Measurements from ENCODE around the gene HSD11B2.
A peak's percentile ranks its signal among the peaks of the same experiment; 100 is the strongest.

Gene HSD11B2

DNA sequence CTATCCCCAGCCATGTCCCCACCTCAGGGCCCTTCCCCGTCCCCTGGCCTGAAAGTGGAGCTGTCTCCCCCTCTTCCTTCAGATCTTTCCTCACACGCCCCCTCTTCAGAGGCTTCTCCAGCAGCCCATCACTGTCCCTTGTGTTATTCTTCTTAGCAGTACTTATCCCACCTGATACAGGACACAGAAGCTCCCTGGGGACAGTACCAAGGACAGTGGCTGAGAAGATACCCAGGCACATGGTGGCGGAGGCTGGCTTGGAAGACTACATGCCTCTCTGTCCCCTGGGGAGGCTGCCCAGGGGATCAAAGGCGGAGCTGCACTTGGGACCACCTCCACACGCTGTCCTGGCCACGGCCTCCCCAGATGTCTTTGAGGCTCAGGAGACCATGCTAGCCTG, 23.9 kb downstream of the HSD11B2 start:
- no peak for DNase-seq

DNA sequence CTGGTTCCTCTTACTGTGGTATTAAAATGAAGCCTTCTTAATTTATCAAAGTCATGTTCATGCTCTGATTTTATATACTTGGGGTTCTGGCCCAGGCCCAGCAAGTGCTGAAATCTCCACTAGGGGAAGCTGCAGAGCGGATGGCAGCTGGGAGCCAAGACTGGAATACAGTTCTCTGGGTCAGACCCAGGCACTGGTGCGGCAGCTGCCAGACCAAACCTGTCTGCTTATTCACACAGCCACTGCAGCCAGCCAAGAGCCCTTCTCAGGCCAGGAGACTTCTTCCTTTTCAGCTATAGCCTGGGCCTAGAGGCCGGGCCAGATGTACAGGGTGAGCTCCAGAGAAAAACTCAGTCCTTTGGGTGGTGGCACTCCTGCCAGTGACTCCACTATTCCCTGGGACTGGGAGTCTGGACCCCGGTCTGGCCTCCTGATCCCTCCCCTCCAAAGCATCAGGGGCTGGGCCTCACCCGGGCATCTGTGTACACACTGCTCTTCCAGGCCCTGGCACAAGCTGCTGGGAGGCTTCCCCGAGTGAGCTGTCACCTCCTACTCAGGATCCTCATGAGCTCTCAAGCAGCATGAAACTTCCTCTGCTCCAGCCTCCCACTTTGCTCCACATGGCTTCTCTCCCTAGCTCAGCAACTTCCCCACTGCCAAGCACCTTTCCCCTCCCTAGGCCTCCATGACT, 25.6 kb downstream of the HSD11B2 start:
- no peak for DNase-seq

DNA sequence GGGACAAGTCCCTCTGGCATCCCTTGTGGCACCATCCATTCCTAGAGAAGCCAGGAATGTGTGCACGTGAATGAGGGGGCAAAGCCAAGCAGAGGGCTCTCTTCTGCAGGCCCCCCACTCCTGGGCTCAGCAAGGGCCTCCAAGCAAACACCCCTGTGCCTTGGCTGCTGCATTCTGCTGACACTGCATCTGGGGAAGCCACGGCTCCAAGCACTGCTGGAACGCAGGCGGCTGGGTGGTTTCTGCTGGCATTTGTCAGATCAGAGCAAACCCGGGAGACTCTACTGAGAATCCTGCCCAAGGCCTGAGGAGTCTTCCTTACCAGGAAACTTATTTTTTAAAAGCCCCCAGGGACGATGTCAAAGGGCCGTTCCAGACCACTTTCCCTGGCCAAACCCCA, 26.7 kb downstream of the HSD11B2 start:
- DNase-seq, result no peak

DNA sequence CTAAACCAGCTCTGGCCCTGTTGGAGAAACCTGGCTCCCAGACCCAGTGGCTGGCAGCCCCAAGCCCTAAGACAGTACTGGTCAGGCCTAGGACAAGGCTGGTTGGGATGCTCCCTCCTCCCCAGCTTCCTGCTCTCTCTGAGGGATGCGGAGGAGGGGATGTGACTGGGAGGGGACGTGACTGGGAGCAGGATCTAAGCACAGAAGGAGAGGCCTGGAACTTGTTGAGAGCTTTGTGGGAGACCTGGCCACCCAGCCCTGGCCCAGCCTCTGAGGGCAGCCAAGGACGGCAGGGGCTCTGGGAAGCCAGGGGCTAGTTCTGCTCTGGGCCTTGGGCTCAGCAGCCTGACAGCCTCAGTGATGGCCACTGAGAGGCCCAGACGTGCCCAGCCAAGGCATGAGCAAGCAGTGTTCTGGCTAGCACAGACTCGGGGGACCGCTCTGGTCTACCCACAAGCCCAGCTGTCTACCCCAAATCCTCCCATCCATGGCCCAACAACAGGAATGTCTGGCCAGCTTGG, 27.3 kb downstream of the HSD11B2 start:
- no peak for DNase-seq

DNA sequence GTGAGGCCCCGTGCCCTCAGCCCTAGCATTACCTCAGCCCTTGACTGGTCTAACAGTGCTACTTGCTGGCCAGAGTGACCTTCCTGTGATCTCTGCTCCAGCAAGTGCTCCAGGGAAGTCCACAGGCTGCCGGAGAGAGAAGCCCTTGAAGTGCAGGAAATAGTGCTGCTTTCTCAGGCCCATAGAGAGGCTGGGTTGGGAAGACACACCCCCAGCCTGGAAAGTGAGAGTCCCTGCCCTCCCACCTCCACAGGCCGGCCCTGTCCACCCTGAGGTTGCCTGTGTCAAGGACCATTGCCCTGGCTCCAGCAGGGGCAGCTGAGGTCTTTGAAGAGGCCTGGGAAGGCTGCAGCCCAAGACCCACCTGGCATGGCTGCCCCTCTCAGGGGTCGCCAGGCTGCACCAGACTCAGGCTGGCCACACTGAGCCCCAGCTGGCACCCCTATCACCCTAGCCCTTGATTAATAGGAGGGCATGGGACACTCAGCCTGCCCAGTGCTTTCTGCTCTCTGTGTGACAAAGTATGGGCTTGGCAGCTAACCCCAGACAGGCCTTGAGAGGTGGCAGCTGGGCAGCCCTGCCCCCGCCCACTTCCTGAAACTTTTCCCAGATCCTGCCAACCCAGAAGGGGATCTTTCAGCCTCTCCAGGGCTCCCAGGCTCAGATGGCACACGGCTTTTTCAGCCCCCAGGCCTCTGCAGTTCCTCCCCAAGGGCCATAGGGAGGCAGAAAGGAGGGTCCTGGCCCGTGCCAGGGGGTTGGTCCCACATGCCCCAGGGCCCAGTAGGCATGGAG, 28.3 kb downstream of the HSD11B2 start:
- no peak for DNase-seq

DNA sequence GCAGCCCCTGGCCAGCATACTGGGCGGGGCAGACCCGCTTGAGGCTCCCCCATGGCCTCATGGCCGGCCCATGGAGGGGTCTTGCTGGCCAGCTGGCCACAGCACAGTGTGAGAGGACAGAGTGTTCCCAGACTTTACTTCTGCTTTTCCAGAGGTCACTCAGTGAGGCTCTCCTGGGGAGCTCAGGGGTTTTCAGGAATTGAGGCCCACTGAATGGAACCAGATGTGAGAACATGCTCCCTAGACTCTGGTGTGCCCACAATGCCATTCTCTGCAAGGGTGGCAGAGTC, 28.9 kb downstream of the HSD11B2 start:
- DNase-seq, result no peak

DNA sequence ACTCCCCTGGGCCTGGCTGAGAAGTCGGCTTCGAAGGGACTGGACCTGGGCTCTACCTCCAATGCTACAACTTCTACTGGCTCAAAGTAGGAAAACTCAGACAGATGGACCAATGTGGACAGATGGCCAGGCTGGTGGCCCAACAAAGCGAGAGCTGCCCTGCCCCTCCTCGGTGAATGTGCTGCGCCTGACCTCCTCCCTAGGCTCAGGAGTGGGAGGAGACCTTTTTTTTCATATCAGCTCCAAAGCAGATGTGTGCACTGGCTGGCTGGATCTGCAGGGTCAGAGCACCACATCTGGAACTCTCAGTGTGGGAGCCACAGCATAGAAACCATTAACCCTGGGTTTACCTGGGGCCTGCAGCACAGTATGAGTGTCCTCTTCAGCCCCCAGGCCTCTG, 29.2 kb downstream of the HSD11B2 start:
- DNase-seq, result no peak

DNA sequence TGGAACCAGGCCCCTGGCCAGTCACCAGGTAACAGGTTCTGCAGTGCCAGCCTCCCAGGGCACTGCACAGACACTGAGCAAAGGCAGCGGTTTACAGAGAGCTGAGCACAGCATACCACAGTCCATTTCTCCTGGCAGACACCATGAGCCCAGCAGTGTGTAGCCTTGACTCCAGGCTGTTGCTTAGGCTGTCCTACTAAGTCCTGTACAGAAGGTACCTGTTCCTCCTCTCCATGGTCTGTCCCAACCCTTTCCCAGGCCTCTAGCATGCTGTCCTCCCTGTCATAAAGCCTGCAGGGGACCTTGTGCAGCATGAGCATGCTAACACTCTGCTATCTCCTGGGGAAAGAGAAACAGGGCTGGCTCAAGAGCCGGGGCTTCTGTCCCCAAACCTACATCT, 30.0 kb downstream of the HSD11B2 start:
- DNase-seq, result no peak

DNA sequence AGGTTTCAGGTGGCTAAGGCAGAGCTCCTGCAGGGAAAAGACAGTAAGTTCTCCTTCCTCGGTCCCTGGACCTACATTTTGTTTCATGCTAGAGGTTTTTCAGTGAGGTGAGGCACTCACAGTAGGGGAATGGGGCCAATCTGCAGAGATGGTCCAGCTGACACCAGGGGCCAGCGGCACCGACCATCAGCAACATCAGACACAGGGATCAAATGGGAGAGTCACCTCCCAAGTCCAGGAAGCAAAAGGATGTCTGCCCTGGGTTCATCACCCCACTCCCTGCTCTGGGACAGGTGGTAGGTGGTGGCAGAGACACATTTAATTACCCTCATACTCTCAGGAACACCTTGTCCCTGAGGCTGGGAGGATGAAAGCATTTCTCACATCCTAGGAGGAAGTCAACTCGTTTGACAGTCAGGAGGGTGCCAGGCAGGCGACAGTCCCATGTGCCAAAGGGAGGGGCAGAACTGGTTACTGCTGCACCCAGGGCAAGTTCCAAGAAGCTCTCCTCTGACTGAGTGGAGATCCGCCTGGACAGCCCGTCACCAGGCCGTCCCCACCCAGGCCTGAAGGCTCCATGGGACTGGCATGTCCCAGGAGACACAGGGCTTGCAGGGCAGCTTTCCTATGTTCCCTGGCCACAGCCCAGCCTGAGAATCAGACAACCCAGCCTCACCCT, 30.8 kb downstream of the HSD11B2 start:
- DNase-seq, result no peak

DNA sequence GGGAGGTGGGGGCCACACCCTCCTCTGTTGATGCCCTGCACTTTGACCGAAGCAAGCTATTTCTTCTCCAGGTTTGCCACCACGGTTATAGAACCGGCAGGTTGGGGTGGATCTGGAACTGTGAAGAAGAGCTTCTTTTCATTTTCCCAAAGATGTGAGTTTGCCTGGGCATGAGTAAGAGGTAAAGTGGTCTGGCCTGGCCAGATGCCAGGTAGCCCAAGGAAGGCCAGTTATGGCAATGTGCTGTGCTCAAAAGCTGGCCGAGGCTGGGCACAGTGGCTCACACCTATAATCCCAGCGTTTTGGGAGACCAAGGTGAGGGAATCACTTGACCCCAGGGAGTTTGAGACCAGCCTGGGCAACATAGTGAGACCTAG, 31.3 kb downstream of the HSD11B2 start:
- no peak for DNase-seq

DNA sequence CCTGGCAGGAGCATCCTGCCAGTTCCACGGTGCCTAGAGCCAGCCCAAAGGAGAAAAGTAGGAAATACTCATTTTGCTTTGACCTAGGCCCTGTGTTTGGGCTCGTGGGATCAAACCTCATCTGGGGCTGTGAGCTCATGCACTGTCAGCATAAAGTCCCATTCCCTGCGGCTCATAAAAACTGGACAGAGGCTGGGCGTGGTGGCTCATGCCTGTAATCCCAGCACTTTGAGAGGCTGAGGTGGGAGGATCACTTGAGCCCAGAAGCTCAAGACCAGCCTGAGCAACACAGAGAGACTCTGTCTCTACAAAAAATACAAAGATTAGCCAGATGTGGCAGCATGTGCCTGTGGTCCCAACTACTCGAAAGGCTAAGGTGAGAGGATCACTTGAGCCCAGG, 32.1 kb downstream of the HSD11B2 start:
- DNase-seq, result no peak

DNA sequence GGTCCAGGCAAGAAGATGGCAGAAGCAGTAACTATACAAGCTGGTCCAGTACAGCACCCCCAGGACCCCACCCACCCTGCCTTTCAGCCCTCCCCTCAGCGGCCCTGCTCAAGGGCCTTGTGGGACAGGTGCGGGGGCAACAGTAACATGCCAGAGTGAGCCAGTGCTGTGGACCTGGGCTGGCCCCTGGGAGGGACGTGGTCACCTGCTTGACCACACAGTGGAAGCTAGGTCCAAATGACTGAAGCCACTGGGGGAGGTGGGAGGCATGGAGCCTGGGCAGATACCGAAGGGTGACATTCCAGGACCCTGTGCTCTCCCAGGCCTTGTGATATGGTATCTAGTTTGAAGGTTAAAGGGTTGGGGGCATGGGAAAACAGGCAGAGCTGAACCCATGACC, 32.8 kb downstream of the HSD11B2 start:
- DNase-seq, result no peak

DNA sequence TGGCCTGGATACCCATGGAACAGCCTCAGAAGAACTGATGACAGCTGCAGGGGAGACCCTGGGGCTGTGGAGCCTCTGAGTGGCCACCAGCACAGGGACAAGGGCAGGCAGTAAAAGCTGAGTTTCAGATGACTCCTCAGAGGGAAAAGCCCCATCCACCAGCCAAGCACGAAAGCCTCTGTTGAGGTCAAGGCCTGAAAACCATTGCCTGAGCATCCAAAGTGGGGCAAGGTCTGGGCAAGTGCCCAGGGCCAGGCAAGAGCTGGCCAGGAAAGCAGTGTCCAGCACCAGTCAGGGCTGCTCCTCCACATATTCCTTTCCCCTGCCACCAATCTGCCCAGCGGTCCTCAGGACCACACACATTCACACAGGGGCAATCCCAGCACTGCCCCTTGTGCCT, 33.6 kb downstream of the HSD11B2 start:
- no peak for DNase-seq

DNA sequence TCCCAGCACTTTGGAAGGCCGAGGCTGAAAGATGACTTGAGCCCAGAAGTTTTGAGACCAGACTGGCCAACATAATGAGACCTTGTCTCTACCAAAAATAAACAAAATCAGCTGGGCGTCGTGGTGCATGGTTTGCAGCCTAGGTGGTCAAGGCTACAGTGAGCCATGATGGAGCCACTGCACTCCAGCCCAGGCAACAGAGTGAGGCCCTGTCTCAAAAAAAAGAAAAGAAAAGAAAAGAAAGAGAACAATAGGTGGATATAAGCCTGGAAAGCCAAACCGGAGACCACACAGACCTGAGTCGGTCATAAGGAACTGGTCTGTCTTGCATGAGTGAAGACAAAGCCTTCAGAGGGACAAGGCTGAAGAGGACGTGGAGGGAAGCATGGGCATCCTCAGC, 35.7 kb downstream of the HSD11B2 start:
- DNase-seq, result no peak

DNA sequence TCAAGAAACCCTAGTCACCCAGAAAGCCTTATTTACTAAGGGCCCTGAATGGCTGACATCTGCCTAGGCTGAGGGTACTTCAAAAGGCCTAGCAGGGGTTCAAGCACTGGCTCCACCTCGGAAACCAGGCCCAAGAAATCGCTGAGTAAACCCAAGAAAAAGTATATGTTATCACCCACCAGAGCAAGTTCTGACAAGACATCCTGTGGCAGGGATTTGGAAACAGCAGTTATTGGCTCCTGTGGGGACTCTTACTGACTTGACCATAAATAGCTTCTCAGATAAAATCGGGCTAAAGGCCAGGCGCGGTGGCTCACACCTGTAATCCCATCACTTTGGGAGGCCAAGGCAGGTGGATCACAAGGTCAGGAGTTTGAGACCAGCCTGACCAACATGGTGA, 37.8 kb downstream of the HSD11B2 start:
- no peak for DNase-seq

DNA sequence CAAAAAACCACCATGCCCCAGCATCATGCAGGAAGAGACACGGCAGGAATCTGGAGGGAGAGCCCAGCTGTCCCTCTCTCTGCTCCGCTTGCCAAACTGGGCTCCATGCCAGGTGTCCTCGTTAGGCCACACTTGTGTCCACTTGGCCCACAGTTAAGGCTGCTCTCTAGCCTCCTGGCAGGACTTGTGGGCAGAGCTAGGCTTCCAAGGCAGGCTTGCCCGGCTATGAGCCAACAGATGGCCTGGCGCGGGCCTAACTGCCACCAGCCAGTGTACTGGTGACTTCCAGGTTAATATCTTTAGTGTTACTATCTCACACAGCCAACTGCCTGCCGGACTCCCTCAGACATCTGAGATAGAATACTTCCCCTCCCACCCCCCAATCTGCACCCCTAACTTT, 39.4 kb downstream of the HSD11B2 start:
- no peak for DNase-seq

DNA sequence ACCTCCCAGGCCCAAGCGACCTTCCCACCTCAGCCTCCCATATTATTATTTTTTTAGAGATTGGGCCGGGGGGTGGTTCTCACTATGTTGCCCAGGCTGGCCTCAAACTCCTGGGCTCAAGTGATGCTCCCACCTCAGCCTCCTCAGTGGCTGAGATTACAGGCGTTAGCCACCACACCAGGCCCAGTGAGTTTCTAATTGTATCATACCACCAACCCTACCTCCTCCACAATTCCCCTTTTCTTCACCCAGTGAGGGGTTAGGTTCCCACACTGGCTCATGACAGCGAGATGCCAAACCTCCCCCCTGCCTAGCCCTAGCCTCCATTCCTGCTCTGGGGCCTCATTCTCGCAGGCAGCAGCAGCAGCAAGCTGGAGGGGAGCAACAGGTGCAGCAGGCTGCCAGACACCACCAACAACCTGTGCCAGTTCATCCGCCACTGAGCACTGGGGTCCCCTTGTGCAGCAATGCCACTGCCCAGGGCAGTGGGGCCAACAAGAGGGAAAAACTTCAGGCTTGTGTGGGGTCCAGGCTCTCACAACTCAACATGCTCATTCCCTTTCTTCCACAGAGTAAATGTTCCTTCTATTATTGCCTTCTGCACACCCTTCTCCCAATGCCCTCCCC, 41.0 kb downstream of the HSD11B2 start:
- DNase-seq, result no peak

DNA sequence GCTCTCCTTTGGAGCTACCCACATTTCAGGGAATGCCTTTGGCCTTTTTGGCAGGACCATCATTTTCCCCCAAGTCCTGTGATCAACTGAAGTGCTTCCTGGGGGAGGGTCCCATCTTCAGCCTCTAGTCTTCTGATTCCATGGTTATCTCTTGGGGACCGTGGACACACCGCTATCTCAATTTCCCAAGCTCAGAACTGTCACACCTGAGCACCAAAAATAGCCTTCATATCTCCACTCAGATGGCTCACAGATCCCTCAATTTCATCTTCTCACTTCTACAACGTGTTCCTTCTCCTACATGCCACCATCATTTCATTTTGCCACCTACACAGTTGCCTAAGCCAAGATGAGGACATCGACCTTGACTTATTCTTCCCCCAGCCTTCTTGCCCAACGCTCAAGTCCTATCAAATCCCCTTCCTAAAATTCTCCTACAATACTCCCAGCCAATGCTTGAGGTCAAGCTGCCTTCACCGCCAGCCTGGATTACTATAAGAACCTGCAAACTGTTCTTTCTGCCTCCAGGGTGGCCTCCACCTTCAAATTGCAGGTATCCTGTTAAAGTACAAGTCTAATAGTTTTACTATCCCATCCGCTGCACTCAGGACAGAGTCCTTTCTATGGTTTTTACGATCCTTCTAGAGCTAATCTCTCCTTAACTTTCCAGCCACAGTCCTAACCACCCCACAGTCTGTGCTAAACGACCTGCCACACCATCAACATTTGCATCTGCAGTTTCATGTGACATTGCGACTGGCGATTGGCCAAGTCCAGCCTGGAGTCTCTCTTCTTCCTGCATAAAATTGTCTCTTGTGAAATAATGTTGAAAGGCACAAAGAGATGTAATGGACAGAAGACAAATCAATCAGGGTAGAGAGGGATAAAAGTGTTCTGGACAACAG, 43.9 kb downstream of the HSD11B2 start:
- DNase-seq, result no peak

DNA sequence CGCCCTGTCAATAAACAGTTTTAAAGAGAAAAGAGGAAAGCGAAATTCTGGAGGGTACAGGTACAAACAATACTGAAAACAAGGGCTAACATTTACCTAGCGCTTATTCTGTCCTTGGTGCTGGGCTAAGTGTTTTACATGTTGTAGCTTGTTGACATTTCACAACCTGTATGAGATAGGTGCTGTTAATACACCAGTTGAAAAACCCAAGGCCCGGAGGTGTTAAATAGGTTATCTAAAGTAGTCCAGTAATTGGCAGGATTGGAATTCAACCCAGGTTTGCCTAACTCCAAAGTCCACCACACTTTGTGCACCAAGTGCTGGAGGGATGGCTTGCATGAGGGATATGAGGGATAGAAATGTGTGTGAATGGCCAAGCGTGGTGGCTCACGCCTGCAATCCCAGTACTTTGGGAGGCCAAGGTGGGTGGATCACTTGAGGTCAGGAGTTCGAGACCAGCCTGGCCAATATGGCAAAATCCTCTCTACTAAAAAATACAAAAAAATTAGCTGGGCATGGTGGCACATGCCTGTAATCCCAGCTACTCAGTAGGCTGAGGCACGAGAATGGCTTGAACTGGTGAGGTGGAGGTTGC, 47.1 kb downstream of the HSD11B2 start:
- no peak for DNase-seq

DNA sequence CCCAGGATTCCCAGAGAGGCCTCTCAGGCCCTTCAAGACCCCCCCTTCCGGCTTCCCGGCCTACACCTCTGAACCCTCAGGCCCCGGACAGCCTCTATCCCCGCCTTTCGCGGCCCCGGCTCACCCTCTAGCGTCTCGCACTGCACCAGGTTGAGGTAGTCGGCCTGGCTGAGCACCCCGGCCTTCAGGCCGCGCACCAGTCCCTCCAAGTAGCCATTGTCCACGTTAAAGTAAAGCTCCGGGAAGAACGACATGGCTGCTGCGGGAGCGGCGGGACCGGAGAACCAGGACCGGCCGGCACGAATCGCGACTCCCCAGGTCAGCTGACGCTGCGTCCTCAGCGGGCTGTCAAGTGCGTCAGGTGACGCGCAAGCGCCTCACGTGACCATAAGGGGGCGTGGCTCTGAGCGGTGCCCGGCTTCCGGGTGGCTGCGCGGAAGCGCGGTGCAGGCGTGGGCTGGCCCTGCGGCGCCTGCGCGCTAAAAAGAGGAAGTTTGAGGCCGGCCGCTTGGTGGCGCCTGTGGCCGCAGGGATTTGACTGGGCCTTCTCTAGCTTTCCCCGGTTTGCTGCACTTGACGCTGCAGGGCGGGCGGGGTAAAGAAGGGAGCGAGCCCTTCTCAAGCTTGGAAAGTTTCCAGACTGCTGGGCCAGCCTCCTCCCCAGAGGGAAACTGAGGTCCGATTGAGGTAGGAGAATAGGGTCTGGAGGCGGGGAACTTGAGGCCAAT, 50.1 kb downstream of the HSD11B2 start, which contains the start of gene ATP6V0D1:
ATP6V0D1 (minus strand) TSS at position 325 of the 728 bp plus-strand sequence; CDS start at position 254, 71 bp downstream.
- DNase-seq, result peak; percentile 99

DNA sequence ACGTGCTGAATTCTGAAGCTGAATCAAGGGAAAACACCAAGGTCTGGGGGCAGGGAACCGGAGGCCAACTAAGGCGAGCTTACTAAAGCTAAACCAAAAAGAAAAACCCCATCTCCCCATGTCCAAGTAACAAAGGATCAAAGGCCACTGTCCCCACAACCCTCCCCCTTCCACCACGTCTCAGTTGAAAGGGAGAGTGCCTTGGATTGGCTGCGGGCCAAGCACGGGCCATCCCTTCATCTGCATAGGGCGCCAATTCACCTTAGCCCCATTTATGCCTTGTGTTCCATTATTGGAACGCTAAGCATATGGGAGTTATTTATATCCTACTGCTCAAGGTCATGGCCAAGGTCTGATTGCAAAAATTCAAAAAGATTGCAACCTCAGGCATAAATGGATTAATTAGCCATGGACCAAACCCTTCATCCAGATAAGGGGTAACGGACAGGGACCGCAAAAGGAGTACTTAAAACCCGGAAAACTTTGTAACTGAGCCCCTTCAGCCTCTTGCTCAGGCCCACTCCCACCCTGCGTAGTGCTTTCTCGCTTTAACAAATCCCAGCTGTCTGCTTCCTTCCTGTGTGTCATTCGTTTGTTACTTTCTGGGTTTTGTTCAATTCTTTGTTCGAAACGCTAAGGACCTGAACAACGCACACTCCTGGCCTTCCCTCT, 50.8 kb downstream of the HSD11B2 start:
- peak; percentile 41 for DNase-seq
